ENCODE measurements around the gene CSF3. TPM values are rescaled to one million over a fixed set of nuclear protein-coding genes. Genes with fewer than 3 reads are reported as not detected.
A peak's percentile ranks its signal among the peaks of the same experiment; 100 is the strongest.

Gene CSF3
- total and polyA plus RNA-seq, 2 donors (not counting 1 experiment from before 2014, with no cell fraction given), result not detected

- H3K4me1 ChIP-seq (ENCODE audit: control insufficient read depth, extremely low read depth, insufficient read depth, low read length), result peaks cover 12% of the 10 kb centered on the region
- H3K9ac ChIP-seq (ENCODE audit: insufficient read depth, low read length), result no peak overlapping the region
- no peak for TF ChIP-seq EZH2 (IDR thresholded peaks at IDR 0.05; ENCODE audit: low read length, missing control alignments)
- TF ChIP-seq, protein P1, sequence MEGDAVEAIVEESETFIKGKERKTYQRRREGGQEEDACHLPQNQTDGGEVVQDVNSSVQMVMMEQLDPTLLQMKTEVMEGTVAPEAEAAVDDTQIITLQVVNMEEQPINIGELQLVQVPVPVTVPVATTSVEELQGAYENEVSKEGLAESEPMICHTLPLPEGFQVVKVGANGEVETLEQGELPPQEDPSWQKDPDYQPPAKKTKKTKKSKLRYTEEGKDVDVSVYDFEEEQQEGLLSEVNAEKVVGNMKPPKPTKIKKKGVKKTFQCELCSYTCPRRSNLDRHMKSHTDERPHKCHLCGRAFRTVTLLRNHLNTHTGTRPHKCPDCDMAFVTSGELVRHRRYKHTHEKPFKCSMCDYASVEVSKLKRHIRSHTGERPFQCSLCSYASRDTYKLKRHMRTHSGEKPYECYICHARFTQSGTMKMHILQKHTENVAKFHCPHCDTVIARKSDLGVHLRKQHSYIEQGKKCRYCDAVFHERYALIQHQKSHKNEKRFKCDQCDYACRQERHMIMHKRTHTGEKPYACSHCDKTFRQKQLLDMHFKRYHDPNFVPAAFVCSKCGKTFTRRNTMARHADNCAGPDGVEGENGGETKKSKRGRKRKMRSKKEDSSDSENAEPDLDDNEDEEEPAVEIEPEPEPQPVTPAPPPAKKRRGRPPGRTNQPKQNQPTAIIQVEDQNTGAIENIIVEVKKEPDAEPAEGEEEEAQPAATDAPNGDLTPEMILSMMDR (conservative IDR thresholded peaks at IDR 0.05 in 1 of 2, IDR thresholded peaks at IDR 0.05 in 1 of 2; ENCODE audit: low read depth in 1 of 2, low read length in 2 of 2), result no peak
- DNase-seq (ENCODE audit: low read depth in 2 of 2), result no peak
- no peak overlapping the region for H3K4me3 ChIP-seq (replicated peaks in 1 of 4; ENCODE audit: control extremely low read depth in 1 of 4, insufficient read depth in 1 of 4, low read depth in 3 of 4, low read length in 4 of 4)
- no peaks in the 10 kb centered on the region for H3K27me3 ChIP-seq (ENCODE audit: control insufficient read depth, insufficient read depth, low read length)
- H3K27ac ChIP-seq (ENCODE audit: insufficient read depth, low read length), result no peak overlapping the region
- H2AFZ ChIP-seq (ENCODE audit: low read length), result peak overlapping the region; percentile 17
- no peaks in the 10 kb centered on the region for H3K9me3 ChIP-seq (ENCODE audit: control insufficient read depth, insufficient read depth, low read depth, low read length)
- H3K36me3 ChIP-seq (ENCODE audit: control insufficient read depth, insufficient read depth, low read length), result no peaks in the 10 kb centered on the region
- H3K79me2 ChIP-seq (ENCODE audit: control insufficient read depth, insufficient read depth, low read length), result no peaks in the 10 kb centered on the region
- H3K4me2 ChIP-seq (ENCODE audit: extremely low read depth, insufficient read depth, low read length), result no peak overlapping the region
- H4K20me1 ChIP-seq (ENCODE audit: control insufficient read depth, extremely low read depth, insufficient read depth, low read length), result no peaks in the 10 kb centered on the region
Observed at GRCh38 chr17:40014375-40014980, 762 bp upstream of the CSF3 start.

DNA sequence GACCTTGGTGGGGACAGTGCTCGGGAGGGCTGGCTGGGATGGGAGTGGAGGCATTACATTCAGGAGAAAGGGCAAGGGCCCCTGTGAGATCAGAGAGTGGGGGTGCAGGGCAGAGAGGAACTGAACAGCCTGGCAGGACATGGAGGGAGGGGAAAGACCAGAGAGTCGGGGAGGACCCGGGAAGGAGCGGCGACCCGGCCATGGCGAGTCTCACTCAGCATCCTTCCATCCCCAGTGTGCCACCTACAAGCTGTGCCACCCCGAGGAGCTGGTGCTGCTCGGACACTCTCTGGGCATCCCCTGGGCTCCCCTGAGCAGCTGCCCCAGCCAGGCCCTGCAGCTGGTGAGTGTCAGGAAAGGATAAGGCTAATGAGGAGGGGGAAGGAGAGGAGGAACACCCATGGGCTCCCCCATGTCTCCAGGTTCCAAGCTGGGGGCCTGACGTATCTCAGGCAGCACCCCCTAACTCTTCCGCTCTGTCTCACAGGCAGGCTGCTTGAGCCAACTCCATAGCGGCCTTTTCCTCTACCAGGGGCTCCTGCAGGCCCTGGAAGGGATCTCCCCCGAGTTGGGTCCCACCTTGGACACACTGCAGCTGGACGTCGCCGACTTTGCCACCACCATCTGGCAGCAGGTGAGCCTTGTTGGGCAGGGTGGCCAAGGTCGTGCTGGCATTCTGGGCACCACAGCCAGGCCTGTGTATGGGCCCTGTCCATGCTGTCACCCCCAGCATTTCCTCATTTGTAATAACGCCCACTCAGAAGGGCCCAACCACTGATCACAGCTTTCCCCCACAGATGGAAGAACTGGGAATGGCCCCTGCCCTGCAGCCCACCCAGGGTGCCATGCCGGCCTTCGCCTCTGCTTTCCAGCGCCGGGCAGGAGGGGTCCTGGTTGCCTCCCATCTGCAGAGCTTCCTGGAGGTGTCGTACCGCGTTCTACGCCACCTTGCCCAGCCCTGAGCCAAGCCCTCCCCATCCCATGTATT is 1.1 kb downstream of the CSF3 start:
- no peak for TF ChIP-seq EZH2 (IDR thresholded peaks at IDR 0.05; ENCODE audit: low read length, missing control alignments)
- TF ChIP-seq, protein P1 (conservative IDR thresholded peaks at IDR 0.05 in 1 of 2, IDR thresholded peaks at IDR 0.05 in 1 of 2; ENCODE audit: low read depth in 1 of 2, low read length in 2 of 2), result no peak
- no peak overlapping the region for H3K9ac ChIP-seq (ENCODE audit: insufficient read depth, low read length)
- H3K9me3 ChIP-seq (ENCODE audit: control insufficient read depth, insufficient read depth, low read depth, low read length), result no peaks in the 10 kb centered on the region
- peaks cover 19% of the 10 kb centered on the region for H3K4me1 ChIP-seq (ENCODE audit: control insufficient read depth, extremely low read depth, insufficient read depth, low read length)
- H3K27me3 ChIP-seq (ENCODE audit: control insufficient read depth, insufficient read depth, low read length), result no peaks in the 10 kb centered on the region
- no peak for DNase-seq (ENCODE audit: low read depth in 2 of 2)
- H3K27ac ChIP-seq (ENCODE audit: insufficient read depth, low read length), result no peak overlapping the region
- no peak overlapping the region for H3K4me2 ChIP-seq (ENCODE audit: extremely low read depth, insufficient read depth, low read length)
- H3K4me3 ChIP-seq (replicated peaks in 1 of 4; ENCODE audit: control extremely low read depth in 1 of 4, insufficient read depth in 1 of 4, low read depth in 3 of 4, low read length in 4 of 4), result no peak overlapping the region
- no peaks in the 10 kb centered on the region for H4K20me1 ChIP-seq (ENCODE audit: control insufficient read depth, extremely low read depth, insufficient read depth, low read length)
- H2AFZ ChIP-seq (ENCODE audit: low read length), result no peak overlapping the region
- H3K36me3 ChIP-seq (ENCODE audit: control insufficient read depth, insufficient read depth, low read length), result peaks cover 7% of the 10 kb centered on the region
- no peaks in the 10 kb centered on the region for H3K79me2 ChIP-seq (ENCODE audit: control insufficient read depth, insufficient read depth, low read length)

DNA sequence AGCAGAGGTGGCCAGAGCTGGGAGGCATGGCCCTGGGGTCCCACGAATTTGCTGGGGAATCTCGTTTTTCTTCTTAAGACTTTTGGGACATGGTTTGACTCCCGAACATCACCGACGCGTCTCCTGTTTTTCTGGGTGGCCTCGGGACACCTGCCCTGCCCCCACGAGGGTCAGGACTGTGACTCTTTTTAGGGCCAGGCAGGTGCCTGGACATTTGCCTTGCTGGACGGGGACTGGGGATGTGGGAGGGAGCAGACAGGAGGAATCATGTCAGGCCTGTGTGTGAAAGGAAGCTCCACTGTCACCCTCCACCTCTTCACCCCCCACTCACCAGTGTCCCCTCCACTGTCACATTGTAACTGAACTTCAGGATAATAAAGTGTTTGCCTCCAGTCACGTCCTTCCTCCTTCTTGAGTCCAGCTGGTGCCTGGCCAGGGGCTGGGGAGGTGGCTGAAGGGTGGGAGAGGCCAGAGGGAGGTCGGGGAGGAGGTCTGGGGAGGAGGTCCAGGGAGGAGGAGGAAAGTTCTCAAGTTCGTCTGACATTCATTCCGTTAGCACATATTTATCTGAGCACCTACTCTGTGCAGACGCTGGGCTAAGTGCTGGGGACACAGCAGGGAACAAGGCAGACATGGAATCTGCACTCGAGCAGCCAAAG is 2.3 kb downstream of the CSF3 start:
- Histone ChIP-seq H3K4me1 (ENCODE audit: control insufficient read depth, extremely low read depth, insufficient read depth, low read length) (peaks cover 26% of the 10 kb centered on the region), H2AFZ (ENCODE audit: low read length) (no peak overlapping the region), H3K9me3 (ENCODE audit: control insufficient read depth, insufficient read depth, low read depth, low read length) (no peaks in the 10 kb centered on the region), H3K4me3 (replicated peaks in 1 of 4; ENCODE audit: control extremely low read depth in 1 of 4, insufficient read depth in 1 of 4, low read depth in 3 of 4, low read length in 4 of 4) (no peak overlapping the region), H3K79me2 (ENCODE audit: control insufficient read depth, insufficient read depth, low read length) (no peaks in the 10 kb centered on the region), H3K36me3 (ENCODE audit: control insufficient read depth, insufficient read depth, low read length) (peaks cover 7% of the 10 kb centered on the region), H3K27ac (ENCODE audit: insufficient read depth, low read length) (peak overlapping the region; percentile 85), H4K20me1 (ENCODE audit: control insufficient read depth, extremely low read depth, insufficient read depth, low read length) (no peaks in the 10 kb centered on the region), H3K27me3 (ENCODE audit: control insufficient read depth, insufficient read depth, low read length) (no peaks in the 10 kb centered on the region), H3K9ac (ENCODE audit: insufficient read depth, low read length) (no peak overlapping the region), H3K4me2 (ENCODE audit: extremely low read depth, insufficient read depth, low read length) (no peak overlapping the region)
- TF ChIP-seq, protein P1 (conservative IDR thresholded peaks at IDR 0.05 in 1 of 2, IDR thresholded peaks at IDR 0.05 in 1 of 2; ENCODE audit: low read depth in 1 of 2, low read length in 2 of 2), result no peak
- TF ChIP-seq EZH2 (IDR thresholded peaks at IDR 0.05; ENCODE audit: low read length, missing control alignments), result no peak
- DNase-seq (ENCODE audit: low read depth in 2 of 2), result no peak
